ENCODE data around the gene USE1. TPM values are rescaled to one million over a fixed set of nuclear protein-coding genes. Genes with fewer than 3 reads are reported as not detected.
"Not testable (repeated sequence)": the region's sequence is repeated elsewhere in the genome, so short reads cannot be mapped to it uniquely, and the experiment has no call there.

The USE1 gene
- total RNA-seq, 4 donors from 2014 or later: 21.4 to 36.0 (median 27.4) TPM

GRCh38 chr19:17184371-17184841 is 30.8 kb upstream of the USE1 start:
- Histone ChIP-seq H3K4me1 (no peaks in the 10 kb centered on the region), H3K27me3 (no peaks in the 10 kb centered on the region), H3K4me3 (replicated peaks in 1 of 3) (no peak overlapping the region), H3K9me3 (no peaks in the 10 kb centered on the region), H3K36me3 (peaks cover 3 to 5% of the 10 kb centered on the region in 2 donors), H3K27ac (no peak overlapping the region)
- no peak for DNase-seq
- TF ChIP-seq POLR2A (IDR thresholded peaks at IDR 0.05) (no peak), CTCF (IDR thresholded peaks at IDR 0.05) (no peak)
- 91 to 93% methylated on average over 3 to 7 of the region's 12 CpGs for WGBS, 2 donors
- intact Hi-C loops (cut with DNase I): no loop called here

- TF ChIP-seq CTCF (IDR thresholded peaks at IDR 0.05): no peak
- no peak for TF ChIP-seq POLR2A (IDR thresholded peaks at IDR 0.05)
- Histone ChIP-seq H3K9me3 (no peaks in the 10 kb centered on the region), H3K4me1 (no peaks in the 10 kb centered on the region), H3K27me3 (no peaks in the 10 kb centered on the region), H3K4me3 (replicated peaks in 1 of 3) (no peak overlapping the region), H3K27ac (no peak overlapping the region), H3K36me3 (peaks cover 5% of the 10 kb centered on the region in 2 donors)
- DNase-seq: no peak
- intact Hi-C loops (cut with DNase I): no loop called here
- 83 to 96% methylated on average over 8 of the region's 8 CpGs for WGBS, 2 donors
These were observed 29.6 kb upstream of the USE1 start for GRCh38 chr19:17185590-17185989.

GRCh38 chr19:17191736-17192135 is 23.4 kb upstream of the USE1 start:
- H3K27me3 ChIP-seq; intact Hi-C loops (cut with DNase I); H3K9me3 ChIP-seq; H3K4me1 ChIP-seq; DNase-seq; H3K27ac ChIP-seq; H3K4me3 ChIP-seq (replicated peaks in 1 of 3): not testable (repeated sequence)
- H3K36me3 ChIP-seq: peaks cover 31 to 51% of the 10 kb centered on the region in 2 donors
- 88 to 92% methylated on average over 6 of the region's 6 CpGs for WGBS, 2 donors

- Histone ChIP-seq H3K4me1 (no peaks in the 10 kb centered on the region), H3K36me3 (peaks cover 31 to 51% of the 10 kb centered on the region in 2 donors), H3K27ac (no peak overlapping the region), H3K9me3 (no peaks in the 10 kb centered on the region), H3K4me3 (replicated peaks in 1 of 3) (no peak overlapping the region), H3K27me3 (no peaks in the 10 kb centered on the region)
- TF ChIP-seq CTCF (IDR thresholded peaks at IDR 0.05) (no peak), POLR2A (IDR thresholded peaks at IDR 0.05) (no peak)
- 95 to 100% methylated on average over 11 to 26 of the region's 26 CpGs for WGBS, 2 donors
- DNase-seq: no peak
- intact Hi-C loops (cut with DNase I): no loop called here
These were observed 22.4 kb upstream of the USE1 start for GRCh38 chr19:17192751-17193150.

GRCh38 chr19:17194608-17195007 is 20.5 kb upstream of the USE1 start:
- H3K4me3 ChIP-seq (replicated peaks in 1 of 3): no peak overlapping the region
- no peak overlapping the region for H3K27ac ChIP-seq
- TF ChIP-seq POLR2A (IDR thresholded peaks at IDR 0.05): no peak
- TF ChIP-seq CTCF (IDR thresholded peaks at IDR 0.05): no peak
- DNase-seq: no peak
- intact Hi-C loops (cut with DNase I): no loop called here
- H3K27me3 ChIP-seq: no peaks in the 10 kb centered on the region
- peaks cover 31 to 51% of the 10 kb centered on the region in 2 donors for H3K36me3 ChIP-seq
- no peaks in the 10 kb centered on the region for H3K9me3 ChIP-seq
- WGBS, 2 donors: 93 to 97% methylated on average over 16 of the region's 16 CpGs
- H3K4me1 ChIP-seq: no peaks in the 10 kb centered on the region

- DNase-seq: no peak
- no peaks in the 10 kb centered on the region for H3K27me3 ChIP-seq
- intact Hi-C loops (cut with DNase I): no loop called here
- WGBS, 2 donors: 93 to 97% methylated on average over 8 to 21 of the region's 23 CpGs
- TF ChIP-seq POLR2A (IDR thresholded peaks at IDR 0.05): no peak
- H3K27ac ChIP-seq: no peak overlapping the region
- no peak overlapping the region for H3K4me3 ChIP-seq (replicated peaks in 1 of 3)
- H3K4me1 ChIP-seq: no peaks in the 10 kb centered on the region
- H3K36me3 ChIP-seq: peaks cover 32 to 51% of the 10 kb centered on the region in 2 donors
- H3K9me3 ChIP-seq: no peaks in the 10 kb centered on the region
These were observed 20.1 kb upstream of the USE1 start for GRCh38 chr19:17195106-17195505.
